Suppressor macrophage (primary cell): ENCODE results near the gene PTHLH.

Experiments
- DNase-seq, 4 experiments: peaks; one replicate each; pipeline ENCODE4 v3.0.0-alpha.2; 2020 to 2022

Gene PTHLH

GRCh38 chr12:27934276-27934675 is 38.3 kb downstream of the PTHLH start:
- no peak for DNase-seq

GRCh38 chr12:27931390-27931789 is 41.1 kb downstream of the PTHLH start:
- no peak for DNase-seq

GRCh38 chr12:27927347-27927746 is 45.2 kb downstream of the PTHLH start:
- DNase-seq: no peak

GRCh38 chr12:27924350-27925135 is 48.0 kb downstream of the PTHLH start:
- no peak for DNase-seq

- no peak for DNase-seq
Measured at GRCh38 chr12:27922531-27923139, 49.9 kb downstream of the PTHLH start.

- DNase-seq: no peak
Measured at GRCh38 chr12:27919671-27920235, 52.8 kb downstream of the PTHLH start.

- DNase-seq: no peak
Measured at GRCh38 chr12:27915536-27915935, 57.0 kb downstream of the PTHLH start.

GRCh38 chr12:27915021-27915420 is 57.5 kb downstream of the PTHLH start:
- DNase-seq: no peak

- DNase-seq: no peak
Measured at GRCh38 chr12:27913999-27914614, 58.4 kb downstream of the PTHLH start.

- no peak for DNase-seq
Measured at GRCh38 chr12:27911397-27911796, 61.1 kb downstream of the PTHLH start.
